HepG2 (cell line): ENCODE measurements around the gene VTN. TPM values are rescaled to one million over a fixed set of nuclear protein-coding genes. Genes with fewer than 3 reads are reported as not detected.

Source experiments
- AKNA ChIP-seq: sonication (generic); formaldehyde crosslinking; IDR thresholded peaks from 2 replicates; pipeline ENCODE4 v1.4.0; 2020; ENCODE audit warnings: missing genetic modification reagents, borderline replicate concordance
- ATF3 ChIP-seq: sonication (generic); formaldehyde crosslinking; IDR thresholded peaks from 2 replicates; pipeline ENCODE4 v1.4.0; 2020; ENCODE audit warnings: missing genetic modification reagents
- CSRNP1 ChIP-seq: sonication (generic); formaldehyde crosslinking; IDR thresholded peaks from 2 replicates; pipeline ENCODE4 v1.8.1; 2023; ENCODE audit warnings: mild to moderate bottlenecking, missing genetic modification reagents
- HNF4G ChIP-seq, 2 experiments: sonication (generic) in 1 of 2; formaldehyde crosslinking in 1 of 2; IDR thresholded peaks; 2 replicates each; pipeline versions ENCODE4 v1.4.0 to v1.6.1; 2011 to 2020; ENCODE audit warnings: borderline replicate concordance in 2 of 2, low read depth in 2 of 2, mild to moderate bottlenecking in 2 of 2, low read length in 1 of 2, missing genetic modification reagents in 1 of 2, moderate library complexity in 1 of 2
- MEIS2 ChIP-seq: sonication (generic); formaldehyde crosslinking; IDR thresholded peaks from 2 replicates; pipeline ENCODE4 v1.9.0; 2021; ENCODE audit warnings: mild to moderate bottlenecking, missing genetic modification reagents
- MYC ChIP-seq: sonication (generic); formaldehyde crosslinking; IDR thresholded peaks from 2 replicates; pipeline ENCODE4 v1.9.0; 2021; ENCODE audit warnings: missing genetic modification reagents, borderline replicate concordance
- NONO ChIP-seq, 2 experiments: fragments of 450-650 bp in 1 of 2; sonication (generic) in 1 of 2; formaldehyde crosslinking in 1 of 2; IDR thresholded peaks in 1 of 2; conservative IDR thresholded peaks in 1 of 2; 2 replicates each; pipeline versions ENCODE4 v1.6.1 to v1.8.0; 2017 to 2022; ENCODE audit warnings: mild to moderate bottlenecking in 1 of 2, missing genetic modification reagents in 1 of 2, moderate library complexity in 1 of 2
- PCBP2 ChIP-seq: fragments of 200-400 bp; formaldehyde crosslinking; optimal IDR thresholded peaks from 2 replicates; pipeline ENCODE3; 2018; ENCODE audit warnings: low read length, low read depth; ENCODE audit not compliant: poor library complexity, severe bottlenecking
- RERE ChIP-seq: IDR thresholded peaks from 2 replicates; pipeline ENCODE4 v1.6.1; 2016; ENCODE audit warnings: low read depth, missing genetic modification reagents, missing compliant biosample characterization
- U2AF1 ChIP-seq: fragments of 200-400 bp; formaldehyde crosslinking; optimal IDR thresholded peaks from 2 replicates; pipeline ENCODE3; 2017; ENCODE audit warnings: mild to moderate bottlenecking, low read depth, low read length
- ZNF17 ChIP-seq: sonication (generic); formaldehyde crosslinking; IDR thresholded peaks from 2 replicates; pipeline ENCODE4 v1.5.0; 2020; ENCODE audit warnings: mild to moderate bottlenecking, missing genetic modification reagents
- ZNF83 ChIP-seq: sonication (generic); formaldehyde crosslinking; IDR thresholded peaks from 2 replicates; pipeline ENCODE4 v1.4.0; 2020; ENCODE audit warnings: missing genetic modification reagents, mild to moderate bottlenecking, borderline replicate concordance
- polyA plus RNA-seq, 8 experiments: library from polyadenylated mRNA; depleted of rRNA in 3 of 8; stranded (reverse) in 7 of 8; unstranded in 1 of 8; fragments of >200 nt; fragmentation: Illumina TruSeq in 4 of 8; extraction: Trizol in 4 of 8; gene quantifications; 2 replicates each; pipeline versions ENCODE4 v1.2.1 to v1.2.3, GENCODE V29; 2011 to 2016; ENCODE audit warnings: low read depth in 4 of 8, missing spikeins in 1 of 8, mixed read lengths in 1 of 8; ENCODE audit not compliant: insufficient read depth in 1 of 8
- total RNA-seq, 5 experiments: library from RNA; depleted of rRNA; stranded (reverse); fragments of >200 nt; fragmentation: Illumina TruSeq; extraction: Trizol; gene quantifications; 2 replicates each; pipeline ENCODE4 v1.2.3, GENCODE V29; 2016; ENCODE audit warnings: low read depth in 1 of 5

The VTN gene
- total and polyA plus RNA-seq, 2 of the 13 experiments (the other 11 are each of a cell fraction or from before 2014, with no cell fraction given), result 108 to 131 TPM

GRCh38 chr17:28370035-28370743, at the start of gene VTN (continued):
- no peak for TF ChIP-seq ZNF17
- no peak for TF ChIP-seq U2AF1
- TF ChIP-seq HNF4G (IDR thresholded peaks at IDR 0.05; ENCODE audit: borderline replicate concordance, low read depth, low read length), result peak; percentile 96
- TF ChIP-seq HNF4G (CRISPR knock-in tag; IDR thresholded peaks at IDR 0.05; ENCODE audit: borderline replicate concordance, low read depth), result peak; percentile 94
- TF ChIP-seq ATF3 (CRISPR knock-in tag), result peak; percentile 58; the same call in 1 of the 2 replicates
- TF ChIP-seq MYC, result peak; percentile 70
- 0 out of 2 replicates have a peak, but pooled peaks have one; percentile 42 for TF ChIP-seq MEIS2 (CRISPR knock-in tag)
- no peak for TF ChIP-seq NONO (IDR thresholded peaks at IDR 0.05)
- TF ChIP-seq NONO (CRISPR knock-in tag; conservative IDR thresholded peaks at IDR 0.05), result peak; percentile 94
- TF ChIP-seq ZNF83 (CRISPR knock-in tag), result peak; percentile 29; the same call in 1 of the 2 replicates
- peak; percentile 87 for TF ChIP-seq RERE (CRISPR knock-in tag)
- TF ChIP-seq PCBP2, result no peak
- TF ChIP-seq AKNA, result no peak
- TF ChIP-seq CSRNP1, result peak; percentile 10; the same call in 1 of the 2 replicates
